Calu3 (cell line): Measurements from ENCODE around the gene PIK3R2. TPM values are rescaled to one million over a fixed set of nuclear protein-coding genes. Genes with fewer than 3 reads are reported as not detected.

Source experiments
- BruUV-seq: library from RNA; stranded (reverse); fragments of 400-500 nt; replicated peaks from 2 replicates; lab custom pipeline; 2021; lab: Mats Ljungman, UMichigan
- CTCF ChIA-PET: fragments of 300-600 bp; sonication (Branson Sonifier 250); formaldehyde crosslinking; loops from one replicate; lab custom pipeline; 2022; ENCODE audit warnings: antibody characterized with exemption; lab: Charles Lee
- DNase-seq: peaks from one replicate; pipeline ENCODE4 v3.0.0; 2022
- H3K27ac Mint-ChIP-seq: one replicate; pipeline ENCODE4 v1.8.0; 2022; ENCODE audit warnings: mixed read lengths; ENCODE audit not compliant: unreplicated experiment
- H3K27me3 Mint-ChIP-seq: one replicate; pipeline ENCODE4 v1.8.0; 2022; ENCODE audit warnings: mixed read lengths; ENCODE audit not compliant: unreplicated experiment
- H3K36me3 Mint-ChIP-seq: one replicate; pipeline ENCODE4 v1.8.0; 2022; ENCODE audit warnings: mild to moderate bottlenecking, moderate library complexity, mixed read lengths; ENCODE audit not compliant: insufficient read depth, unreplicated experiment
- H3K4me1 Mint-ChIP-seq: one replicate; pipeline ENCODE4 v1.8.0; 2022; ENCODE audit warnings: mild to moderate bottlenecking, low read depth, mixed read lengths; ENCODE audit not compliant: unreplicated experiment
- H3K4me3 Mint-ChIP-seq: one replicate; pipeline ENCODE4 v1.8.0; 2022; ENCODE audit warnings: mild to moderate bottlenecking, low read depth, moderate library complexity, mixed read lengths; ENCODE audit not compliant: unreplicated experiment
- H3K9me3 Mint-ChIP-seq: one replicate; pipeline ENCODE4 v1.8.0; 2022; ENCODE audit warnings: low read depth, mixed read lengths; ENCODE audit not compliant: unreplicated experiment
- CTCF ChIP-seq: fragments of 200-600 bp; IDR thresholded peaks from one replicate; pipeline ENCODE4 v1.8.0; 2022; ENCODE audit warnings: antibody characterized with exemption; ENCODE audit not compliant: unreplicated experiment
- intact Hi-C: fragments of 100-400 bp; cut with micrococcal nuclease; formaldehyde crosslinking; loops from one replicate; pipeline ENCODE4 v1.10.0; 2022; ENCODE audit not compliant: unreplicated experiment
- total RNA-seq: library from RNA; stranded (reverse); gene quantifications from 2 replicates; pipeline ENCODE4 v1.2.3, GENCODE V29; 2022

Gene PIK3R2
- total RNA-seq, 1 experiment from 2014 or later: 23.2 TPM

GRCh38 chr19:18167011-18167410 lies 14.0 kb downstream of the PIK3R2 start:
- intact Hi-C loops: no loop called here
- Mint-ChIP-seq H3K9me3 (no peaks in the 10 kb centered on the region), H3K36me3 (peaks cover 53% of the 10 kb centered on the region), H3K27ac (no peak overlapping the region), H3K4me3 (no peak overlapping the region), H3K4me1 (no peaks in the 10 kb centered on the region), H3K27me3 (no peaks in the 10 kb centered on the region)
- no TSS peak for BruUV-seq
- CTCF ChIA-PET: no interaction called here
- no peak for DNase-seq
- no peak for TF ChIP-seq CTCF

- intact Hi-C loops: no loop called here
- peak; percentile 57 for TF ChIP-seq CTCF
- Mint-ChIP-seq H3K36me3 (peaks cover 52% of the 10 kb centered on the region), H3K27ac (no peak overlapping the region), H3K27me3 (no peaks in the 10 kb centered on the region), H3K4me1 (no peaks in the 10 kb centered on the region), H3K4me3 (no peak overlapping the region), H3K9me3 (no peaks in the 10 kb centered on the region)
- BruUV-seq: no TSS peak
- CTCF ChIA-PET: interaction anchor here (1.7 kb wide), 1 partner anchor 55 kb away, joined by 14 read pairs; no protein-coding TSS in a partner anchor
- peak; percentile 56 for DNase-seq
Measured at GRCh38 chr19:18167975-18168645, 15.1 kb downstream of the PIK3R2 start.

- TF ChIP-seq CTCF: no peak
- H3K9me3 Mint-ChIP-seq: no peaks in the 10 kb centered on the region
- no peaks in the 10 kb centered on the region for H3K4me1 Mint-ChIP-seq
Measured at GRCh38 chr19:18168673-18169381, 15.9 kb downstream of the PIK3R2 start.

GRCh38 chr19:18170714-18171255 lies 17.8 kb downstream of the PIK3R2 start:
- BruUV-seq: no TSS peak
- H3K36me3 Mint-ChIP-seq: peaks cover 53% of the 10 kb centered on the region
- H3K4me3 Mint-ChIP-seq: no peak overlapping the region
- no peaks in the 10 kb centered on the region for H3K9me3 Mint-ChIP-seq
- intact Hi-C loops: no loop called here
- no peaks in the 10 kb centered on the region for H3K4me1 Mint-ChIP-seq
- TF ChIP-seq CTCF: no peak
- no peak for DNase-seq
- H3K27ac Mint-ChIP-seq: no peak overlapping the region
- no peaks in the 10 kb centered on the region for H3K27me3 Mint-ChIP-seq
- CTCF ChIA-PET: no interaction called here

More at GRCh38 chr19:18168673-18169381, 15.9 kb downstream of the PIK3R2 start:
- Mint-ChIP-seq H3K27ac (peak overlapping the region; percentile 61), H3K4me3 (no peak overlapping the region), H3K27me3 (no peaks in the 10 kb centered on the region), H3K36me3 (peaks cover 49% of the 10 kb centered on the region)
- intact Hi-C loops: no loop called here
- BruUV-seq: no TSS peak
- DNase-seq: no peak
- CTCF ChIA-PET: interaction anchor here (1.7 kb wide), 1 partner anchor 56 kb away, joined by 14 read pairs; no protein-coding TSS in a partner anchor
